ENCODE data around the gene MYL6.

DNA sequence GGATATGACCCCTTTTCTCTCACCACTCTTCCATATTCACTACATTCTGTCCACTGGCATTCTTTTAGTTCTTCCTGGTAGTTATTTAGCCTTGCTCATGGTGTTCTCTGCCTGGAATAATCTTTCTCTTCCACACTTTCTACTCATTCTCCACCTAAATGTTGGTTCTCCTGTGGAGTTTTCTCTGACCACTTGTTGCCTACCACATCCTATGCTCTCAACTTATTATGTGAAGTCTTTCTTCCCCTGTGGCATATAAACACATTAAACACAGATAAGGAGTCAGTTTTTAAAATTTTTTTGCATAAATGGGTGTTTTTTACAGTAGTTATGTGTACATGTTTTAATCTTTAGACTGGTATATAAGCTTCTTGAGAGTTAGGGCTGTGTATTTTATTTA lies 34.4 kb downstream of the MYL6 start:
- TF ChIP-seq EZH2phosphoT487 (IDR thresholded peaks at IDR 0.05; ENCODE audit: insufficient read depth, low read depth): no peak
- no peak for TF ChIP-seq EZH2 (IDR thresholded peaks at IDR 0.05; ENCODE audit: insufficient read depth, poor library complexity, severe bottlenecking)

All from GM23248 (cell line).